Fibroblast of pulmonary artery (primary cell): ENCODE measurements around the gene LIMA1.

Experiments
- DNase-seq: peaks from one replicate; pipeline ENCODE4 v3.0.0-alpha.2; 2010; ENCODE audit warnings: low read depth
- H3K4me3 ChIP-seq: replicated peaks from 2 replicates; pipeline ENCODE4 v1.5.1; 2011; ENCODE audit warnings: low read depth, mild to moderate bottlenecking, control low read depth, low read length, moderate library complexity
- CTCF ChIP-seq: IDR thresholded peaks from 2 replicates; pipeline ENCODE4 v1.5.1; 2011; ENCODE audit warnings: mild to moderate bottlenecking, control low read depth, low read length, inconsistent platforms; ENCODE audit errors: missing control alignments

LIMA1 gene

GRCh38 chr12:50268482-50268881, 14.8 kb downstream of the LIMA1 start:
- no peak for DNase-seq
- TF ChIP-seq CTCF = no peak

GRCh38 chr12:50265770-50266524, 17.4 kb downstream of the LIMA1 start:
- DNase-seq = no peak
- H3K4me3 ChIP-seq = no peak overlapping the region
- TF ChIP-seq CTCF = no peak

More at GRCh38 chr12:50268482-50268881, 14.8 kb downstream of the LIMA1 start:
- no peak overlapping the region for H3K4me3 ChIP-seq

GRCh38 chr12:50263832-50264231, 19.5 kb downstream of the LIMA1 start:
- no peak overlapping the region for H3K4me3 ChIP-seq
- DNase-seq = no peak
- no peak for TF ChIP-seq CTCF

GRCh38 chr12:50261654-50262053, 21.7 kb downstream of the LIMA1 start:
- TF ChIP-seq CTCF = no peak
- DNase-seq = no peak
- H3K4me3 ChIP-seq = no peak overlapping the region

- no peak for TF ChIP-seq CTCF
- DNase-seq = peak; percentile 33
- H3K4me3 ChIP-seq = no peak overlapping the region
These were observed 25.2 kb downstream of the LIMA1 start for GRCh38 chr12:50258167-50258551.

- peak; percentile 66 for DNase-seq
- H3K4me3 ChIP-seq = no peak overlapping the region
- no peak for TF ChIP-seq CTCF
These were observed 25.8 kb downstream of the LIMA1 start for GRCh38 chr12:50257236-50258166.
